Erythroblast (primary cell): ENCODE data around the gene IGLON5.

Source experiments
- GATA1 ChIP-seq: IDR thresholded peaks from 2 replicates; pipeline ENCODE4 v1.6.1; 2011; ENCODE audit warnings: low read depth, mild to moderate bottlenecking, control low read depth, low read length, moderate library complexity
- POLR2A ChIP-seq: IDR thresholded peaks from 2 replicates; pipeline ENCODE4 v1.6.1; 2011; ENCODE audit warnings: mild to moderate bottlenecking, low read length

- TF ChIP-seq POLR2A (no peak), GATA1 (no peak)
These were observed 19.7 kb downstream of the IGLON5 start for GRCh38 chr19:51331193-51331592.
